HepG2 (cell line): ENCODE results near the gene RAB40C. TPM values are rescaled to one million over a fixed set of nuclear protein-coding genes. Genes with fewer than 3 reads are reported as not detected.

Source experiments
- ATAC-seq: fragments of 200-7000 bp; cut with Tn5 transposase; 3 replicates; pipeline ENCODE4 v1.9.1; 2020; ENCODE audit warnings: mild to moderate bottlenecking, moderate library complexity
- BruUV-seq: library from RNA; stranded (reverse); fragments of 400-500 nt; replicated peaks from 2 replicates; lab custom pipeline; 2021; lab: Mats Ljungman, UMichigan
- CTCF ChIA-PET: fragments of 300-600 bp; formaldehyde crosslinking; extraction: SDS; loops from one replicate; lab custom pipeline; 2021; ENCODE audit warnings: low total read pairs, inconsistent platforms, low intra/inter-chr PET ratio; lab: Yijun Ruan, JAX
- POLR2A ChIA-PET: fragments of 350-600 bp; sonication (Branson Sonifier 250); formaldehyde crosslinking; loops from one replicate; lab custom pipeline; 2020; ENCODE audit warnings: antibody characterized with exemption, inconsistent platforms; lab: Yijun Ruan, JAX
- DNase-seq: peaks from one replicate; pipeline ENCODE4 v3.0.0-alpha.2; 2015; ENCODE audit warnings: low spot score
- FAIRE-seq: peaks from 3 replicates; lab custom pipeline; 2011; peaks lifted over from hg19 to GRCh38; lab: Jason Lieb, UNC
- H2AFZ ChIP-seq: one replicate; pipeline ENCODE4 v1.6.1; 2011; ENCODE audit warnings: low read length, inconsistent platforms
- H3K27ac ChIP-seq: fragments of 300-600 bp; 3 replicates; pipeline ENCODE4 v1.8.0; 2011; ENCODE audit warnings: mixed run types, mild to moderate bottlenecking, mixed read lengths, low read length, inconsistent platforms; ENCODE audit not compliant: insufficient read depth; ENCODE audit errors: extremely low read length
- H3K27me3 ChIP-seq, 2 experiments: fragments of 200-600 bp in 1 of 2; 2 replicates in 1 of 2; 3 replicates in 1 of 2; pipeline versions ENCODE4 v1.6.0 to v1.8.0; 2011; ENCODE audit warnings: low read length in 2 of 2, mild to moderate bottlenecking in 2 of 2, moderate library complexity in 2 of 2, inconsistent platforms in 1 of 2; ENCODE audit not compliant: insufficient read depth in 2 of 2, control insufficient read depth in 1 of 2
- H3K36me3 ChIP-seq, 2 experiments: fragments of 200-600 bp in 1 of 2; replicated peaks in 1 of 2; 2 replicates in 1 of 2; 3 replicates in 1 of 2; pipeline versions ENCODE4 v1.5.1 to v1.8.0; 2011; ENCODE audit warnings: low read length in 2 of 2, inconsistent platforms in 1 of 2; ENCODE audit not compliant: insufficient read depth in 2 of 2, control insufficient read depth in 1 of 2
- H3K4me1 ChIP-seq: 2 replicates; pipeline ENCODE4 v1.5.1; 2012; ENCODE audit warnings: low read length, inconsistent platforms; ENCODE audit not compliant: insufficient read depth
- H3K4me2 ChIP-seq: 2 replicates; pipeline ENCODE4 v1.6.0; 2011; ENCODE audit warnings: low read depth, low read length, inconsistent platforms
- H3K4me3 ChIP-seq, 3 experiments: fragments of 200-600 bp in 1 of 3; sonication (generic), shearing (Covaris generic) in 1 of 3; replicated peaks in 1 of 3; 2 replicates each; pipeline ENCODE4 v1.5.1; 2011 to 2016; ENCODE audit warnings: low read length in 3 of 3, inconsistent platforms in 2 of 3, low read depth in 2 of 3, mild to moderate bottlenecking in 2 of 3, control low read depth in 1 of 3, mixed read lengths in 1 of 3; ENCODE audit not compliant: insufficient read depth in 1 of 3
- H3K79me2 ChIP-seq: one replicate; pipeline ENCODE4 v1.6.1; 2011; ENCODE audit warnings: low read length, inconsistent platforms; ENCODE audit not compliant: insufficient read depth
- H3K9ac ChIP-seq: 2 replicates; pipeline ENCODE4 v1.6.0; 2011; ENCODE audit warnings: mild to moderate bottlenecking, low read depth, low read length, inconsistent platforms; ENCODE audit not compliant: insufficient read depth
- H3K9me3 ChIP-seq: 2 replicates; pipeline ENCODE4 v1.5.1; 2012; ENCODE audit warnings: mild to moderate bottlenecking, low read length
- H4K20me1 ChIP-seq: 2 replicates; pipeline ENCODE4 v1.6.0; 2011; ENCODE audit warnings: inconsistent platforms, mild to moderate bottlenecking, low read length, moderate library complexity; ENCODE audit not compliant: insufficient read depth
- ATF7 ChIP-seq, 2 experiments: fragments of 450-650 bp in 1 of 2; sonication (generic) in 1 of 2; formaldehyde crosslinking in 1 of 2; IDR thresholded peaks; 2 replicates each; pipeline versions ENCODE4 v1.4.0 to v1.6.1; 2016 to 2020; ENCODE audit warnings: antibody characterized with exemption in 1 of 2, mild to moderate bottlenecking in 1 of 2, missing genetic modification reagents in 1 of 2
- FOXO1 ChIP-seq: sonication (generic); formaldehyde crosslinking; IDR thresholded peaks from 2 replicates; pipeline ENCODE4 v1.4.0; 2020; ENCODE audit warnings: missing genetic modification reagents
- KDM3A ChIP-seq: IDR thresholded peaks from 2 replicates; pipeline ENCODE4 v1.6.1; 2018; ENCODE audit warnings: low read depth, missing compliant biosample characterization
- MIER2 ChIP-seq: IDR thresholded peaks from 2 replicates; pipeline ENCODE4 v1.6.1; 2016; ENCODE audit warnings: missing biosample characterization, missing genetic modification reagents
- MIXL1 ChIP-seq: IDR thresholded peaks from 2 replicates; pipeline ENCODE4 v1.6.1; 2016
- MXD4 ChIP-seq: IDR thresholded peaks from 2 replicates; pipeline ENCODE4 v1.6.1; 2016; ENCODE audit warnings: mild to moderate bottlenecking, missing biosample characterization, missing genetic modification reagents
- NR2F1 ChIP-seq, 2 experiments: fragments of 450-650 bp in 1 of 2; formaldehyde crosslinking in 1 of 2; IDR thresholded peaks; 2 replicates each; pipeline versions ENCODE4 v1.5.0 to v1.6.1; 2016 to 2020; ENCODE audit warnings: mild to moderate bottlenecking in 1 of 2, missing compliant biosample characterization in 1 of 2, missing genetic modification reagents in 1 of 2, moderate library complexity in 1 of 2
- PITX1 ChIP-seq: sonication (generic); formaldehyde crosslinking; IDR thresholded peaks from 2 replicates; pipeline ENCODE4 v1.5.1; 2020; ENCODE audit warnings: mild to moderate bottlenecking, missing genetic modification reagents
- PLRG1 ChIP-seq: fragments of 450-650 bp; conservative IDR thresholded peaks from 2 replicates; pipeline ENCODE4 v1.6.1; 2016
- RARA ChIP-seq: IDR thresholded peaks from 2 replicates; pipeline ENCODE4 v1.6.1; 2016; ENCODE audit warnings: missing genetic modification reagents, missing compliant biosample characterization
- TBX2 ChIP-seq: sonication (generic); formaldehyde crosslinking; IDR thresholded peaks from 2 replicates; pipeline ENCODE4 v1.5.0; 2020; ENCODE audit warnings: missing genetic modification reagents, mild to moderate bottlenecking, borderline replicate concordance
- ZFP36 ChIP-seq: fragments of 150-350 bp; IDR thresholded peaks from 2 replicates; pipeline ENCODE4 v1.6.1; 2018; ENCODE audit warnings: borderline replicate concordance, low read length, low read depth; ENCODE audit not compliant: partially characterized antibody
- ZNF496 ChIP-seq: sonication (generic); formaldehyde crosslinking; IDR thresholded peaks from 2 replicates; pipeline ENCODE4 v1.8.1; 2023; ENCODE audit warnings: mild to moderate bottlenecking, moderate library complexity, missing genetic modification reagents; ENCODE audit not compliant: insufficient replicate concordance
- ZNF788 ChIP-seq: sonication (generic); formaldehyde crosslinking; IDR thresholded peaks from 2 replicates; pipeline ENCODE4 v1.5.0; 2020; ENCODE audit warnings: mild to moderate bottlenecking, missing genetic modification reagents, borderline replicate concordance
- ZZZ3 ChIP-seq: sonication (generic); formaldehyde crosslinking; IDR thresholded peaks from 2 replicates; pipeline ENCODE4 v1.4.0; 2020; ENCODE audit warnings: missing genetic modification reagents, mild to moderate bottlenecking, borderline replicate concordance
- WGBS: methylation state at CpG from one replicate; pipeline ENCODE4 v1.1.6; 2017; ENCODE audit warnings: low lambda C conversion rate; 5-methylcytosine and 5-hydroxymethylcytosine counted together
- in situ Hi-C: cut with HindIII; loops from 2 replicates; pipeline ENCODE4 v1.10.0; 2017; ENCODE audit warnings: low pct_unique_long_range_greater_than_20kb; ENCODE audit not compliant: extremely low pct_ligation_motif_present
- intact Hi-C: fragments of 100-400 bp; cut with micrococcal nuclease; formaldehyde crosslinking; loops from one replicate; pipeline ENCODE4 v1.10.0; 2022; ENCODE audit not compliant: unreplicated experiment
- polyA plus RNA-seq, 8 experiments: library from polyadenylated mRNA; depleted of rRNA in 3 of 8; stranded (reverse) in 7 of 8; unstranded in 1 of 8; fragments of >200 nt; fragmentation: Illumina TruSeq in 4 of 8; extraction: Trizol in 4 of 8; gene quantifications; 2 replicates each; pipeline versions ENCODE4 v1.2.1 to v1.2.3, GENCODE V29; 2011 to 2016; ENCODE audit warnings: low read depth in 4 of 8, missing spikeins in 1 of 8, mixed read lengths in 1 of 8; ENCODE audit not compliant: insufficient read depth in 1 of 8
- total RNA-seq, 5 experiments: library from RNA; depleted of rRNA; stranded (reverse); fragments of >200 nt; fragmentation: Illumina TruSeq; extraction: Trizol; gene quantifications; 2 replicates each; pipeline ENCODE4 v1.2.3, GENCODE V29; 2016; ENCODE audit warnings: low read depth in 1 of 5
- TF ChIP-seq, protein P1 (sequence below): sonication (generic); formaldehyde crosslinking; IDR thresholded peaks from 2 replicates; pipeline ENCODE4 v1.5.0; 2020; ENCODE audit warnings: mild to moderate bottlenecking, missing genetic modification reagents, borderline replicate concordance
- TF ChIP-seq, protein P2 (sequence below): sonication (generic); formaldehyde crosslinking; IDR thresholded peaks from 2 replicates; pipeline ENCODE4 v1.8.1; 2023; ENCODE audit warnings: mild to moderate bottlenecking, missing genetic modification reagents
- TF ChIP-seq, protein P3 (sequence below): sonication (generic); formaldehyde crosslinking; IDR thresholded peaks from 2 replicates; pipeline ENCODE4 v1.4.0; 2020; ENCODE audit warnings: mild to moderate bottlenecking, missing genetic modification reagents

Gene RAB40C
- total and polyA plus RNA-seq, 2 of the 13 experiments (the other 11 are each of a cell fraction or from before 2014, with no cell fraction given): 7.7 to 11.5 TPM

DNA sequence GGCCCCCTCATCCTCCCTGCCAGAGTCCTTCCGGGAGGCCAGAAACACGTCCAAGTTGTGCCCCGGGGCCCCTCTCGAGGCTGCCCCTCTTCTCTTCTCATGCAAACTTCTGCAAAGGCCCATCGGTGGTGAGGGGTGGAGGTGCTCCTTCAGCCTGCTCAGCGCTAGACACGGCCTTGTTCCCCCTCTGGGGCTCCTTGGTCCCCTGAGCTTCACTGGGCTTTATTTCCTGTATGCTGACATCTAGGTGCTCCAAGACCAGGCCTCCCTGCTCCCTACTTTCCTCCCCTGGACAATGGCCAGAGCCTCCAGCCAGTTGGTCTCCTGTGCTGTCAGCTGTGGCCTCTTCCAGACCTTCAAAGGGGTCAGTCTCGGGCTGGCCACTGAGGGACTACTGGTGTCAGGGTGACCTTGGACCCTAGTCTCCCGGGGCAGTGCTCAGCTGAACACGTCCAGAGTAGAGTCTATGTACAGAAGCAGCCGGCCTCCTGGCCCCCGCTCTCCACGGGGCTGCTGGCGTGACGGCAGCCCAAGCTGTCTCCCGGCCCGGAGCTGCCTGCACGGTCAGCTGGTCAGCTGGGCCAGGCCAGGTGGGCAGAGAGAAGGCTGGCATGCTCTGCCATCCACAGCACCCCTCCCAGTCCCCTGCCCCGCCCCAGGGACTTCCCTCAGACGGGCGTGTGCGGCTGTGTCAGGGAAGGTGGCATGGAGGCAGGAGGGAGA, 31.4 kb upstream of the RAB40C start:
- FAIRE-seq: peak; percentile 75
- Histone ChIP-seq H4K20me1 (no peaks in the 10 kb centered on the region), H3K9ac (peak overlapping the region; percentile 49; the same call in 1 of the 2 replicates), H3K4me2 (peak overlapping the region; percentile 85), H3K4me1 (peaks cover 76% of the 10 kb centered on the region), H3K27me3 (peaks cover 11 to 39% of the 10 kb centered on the region in 2 experiments; a peak in 4 of 5 replicates), H3K9me3 (no peaks in the 10 kb centered on the region), H3K36me3 (no peaks in the 10 kb centered on the region), H3K79me2 (no peaks in the 10 kb centered on the region), H3K27ac (peak overlapping the region; percentile 43), H2AFZ (no peak overlapping the region), H3K4me3 (peak overlapping the region; percentile 5 to 67 (median 25); a peak in 4 of 6 replicates)
- in situ Hi-C loops (no loop called here), intact Hi-C loops (no loop called here)
- ChIA-PET POLR2A (interaction anchor here (0.8 to 2.3 kb wide), 10 partner anchors 8 to 156 kb away, joined by 3 to 17 read pairs (median 4); partner anchors contain the start of gene NHLRC4), CTCF (no interaction called here)
- DNase-seq: peak; percentile 80
- WGBS: 3% methylated on average over 9 of the region's 22 CpGs
- ATAC-seq: peak; percentile 68
- BruUV-seq: no TSS peak
- TF ChIP-seq ZNF496 (CRISPR knock-in tag) (no peak), RARA (CRISPR knock-in tag) (peak; percentile 98), MIXL1 (peak; percentile 46), ZFP36 (no peak), FOXO1 (CRISPR knock-in tag) (peak; percentile 68; the same call in 1 of the 2 replicates), ZNF788 (peak; percentile 62; the same call in 1 of the 2 replicates), NR2F1 (CRISPR knock-in tag; IDR thresholded peaks at IDR 0.05) (peak; percentile 82 to 89), PITX1 (CRISPR knock-in tag) (peak; percentile 81), ATF7 (IDR thresholded peaks at IDR 0.05) (no peak), ATF7 (CRISPR knock-in tag; IDR thresholded peaks at IDR 0.05) (no peak), TBX2 (peak; percentile 99), MIER2 (CRISPR knock-in tag) (no peak), KDM3A (CRISPR knock-in tag) (0 out of 2 replicates have a peak, but pooled peaks have one; percentile 15), MXD4 (CRISPR knock-in tag) (0 out of 2 replicates have a peak, but pooled peaks have one; percentile 55), PLRG1 (no peak), ZZZ3 (peak; percentile 45; the same call in 1 of the 2 replicates)
- TF ChIP-seq, protein P1, sequence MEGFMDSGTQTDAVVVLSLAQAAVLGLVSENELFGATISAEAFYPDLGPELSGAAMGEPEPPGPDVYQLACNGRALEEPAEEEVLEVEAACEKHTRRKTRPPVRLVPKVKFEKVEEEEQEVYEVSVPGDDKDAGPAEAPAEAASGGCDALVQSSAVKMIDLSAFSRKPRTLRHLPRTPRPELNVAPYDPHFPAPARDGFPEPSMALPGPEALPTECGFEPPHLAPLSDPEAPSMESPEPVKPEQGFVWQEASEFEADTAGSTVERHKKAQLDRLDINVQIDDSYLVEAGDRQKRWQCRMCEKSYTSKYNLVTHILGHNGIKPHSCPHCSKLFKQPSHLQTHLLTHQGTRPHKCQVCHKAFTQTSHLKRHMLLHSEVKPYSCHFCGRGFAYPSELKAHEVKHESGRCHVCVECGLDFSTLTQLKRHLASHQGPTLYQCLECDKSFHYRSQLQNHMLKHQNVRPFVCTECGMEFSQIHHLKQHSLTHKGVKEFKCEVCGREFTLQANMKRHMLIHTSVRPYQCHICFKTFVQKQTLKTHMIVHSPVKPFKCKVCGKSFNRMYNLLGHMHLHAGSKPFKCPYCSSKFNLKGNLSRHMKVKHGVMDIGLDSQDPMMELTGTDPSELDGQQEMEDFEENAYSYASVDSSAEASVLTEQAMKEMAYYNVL (CRISPR knock-in tag): no peak; the same call in 1 of the 2 replicates
- TF ChIP-seq, protein P2, sequence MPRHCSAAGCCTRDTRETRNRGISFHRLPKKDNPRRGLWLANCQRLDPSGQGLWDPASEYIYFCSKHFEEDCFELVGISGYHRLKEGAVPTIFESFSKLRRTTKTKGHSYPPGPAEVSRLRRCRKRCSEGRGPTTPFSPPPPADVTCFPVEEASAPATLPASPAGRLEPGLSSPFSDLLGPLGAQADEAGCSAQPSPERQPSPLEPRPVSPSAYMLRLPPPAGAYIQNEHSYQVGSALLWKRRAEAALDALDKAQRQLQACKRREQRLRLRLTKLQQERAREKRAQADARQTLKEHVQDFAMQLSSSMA: 0 out of 2 replicates have a peak, but pooled peaks have one; percentile 50
- TF ChIP-seq, protein P3, sequence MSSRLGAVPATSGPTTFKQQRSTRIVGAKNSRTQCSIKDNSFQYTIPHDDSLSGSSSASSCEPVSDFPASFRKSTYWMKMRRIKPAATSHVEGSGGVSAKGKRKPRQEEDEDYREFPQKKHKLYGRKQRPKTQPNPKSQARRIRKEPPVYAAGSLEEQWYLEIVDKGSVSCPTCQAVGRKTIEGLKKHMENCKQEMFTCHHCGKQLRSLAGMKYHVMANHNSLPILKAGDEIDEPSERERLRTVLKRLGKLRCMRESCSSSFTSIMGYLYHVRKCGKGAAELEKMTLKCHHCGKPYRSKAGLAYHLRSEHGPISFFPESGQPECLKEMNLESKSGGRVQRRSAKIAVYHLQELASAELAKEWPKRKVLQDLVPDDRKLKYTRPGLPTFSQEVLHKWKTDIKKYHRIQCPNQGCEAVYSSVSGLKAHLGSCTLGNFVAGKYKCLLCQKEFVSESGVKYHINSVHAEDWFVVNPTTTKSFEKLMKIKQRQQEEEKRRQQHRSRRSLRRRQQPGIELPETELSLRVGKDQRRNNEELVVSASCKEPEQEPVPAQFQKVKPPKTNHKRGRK (CRISPR knock-in tag): no peak
